NOMO-1 treated with dmso at 0.1 percent for 144 hours (cell line): Measurements from ENCODE around the gene TM9SF3.

Experiments used
- DNase-seq: peaks from one replicate; lab custom pipeline; 2025; ENCODE audit not compliant: unreplicated experiment; lab: John Stamatoyannopoulos, UW

Gene TM9SF3

DNA sequence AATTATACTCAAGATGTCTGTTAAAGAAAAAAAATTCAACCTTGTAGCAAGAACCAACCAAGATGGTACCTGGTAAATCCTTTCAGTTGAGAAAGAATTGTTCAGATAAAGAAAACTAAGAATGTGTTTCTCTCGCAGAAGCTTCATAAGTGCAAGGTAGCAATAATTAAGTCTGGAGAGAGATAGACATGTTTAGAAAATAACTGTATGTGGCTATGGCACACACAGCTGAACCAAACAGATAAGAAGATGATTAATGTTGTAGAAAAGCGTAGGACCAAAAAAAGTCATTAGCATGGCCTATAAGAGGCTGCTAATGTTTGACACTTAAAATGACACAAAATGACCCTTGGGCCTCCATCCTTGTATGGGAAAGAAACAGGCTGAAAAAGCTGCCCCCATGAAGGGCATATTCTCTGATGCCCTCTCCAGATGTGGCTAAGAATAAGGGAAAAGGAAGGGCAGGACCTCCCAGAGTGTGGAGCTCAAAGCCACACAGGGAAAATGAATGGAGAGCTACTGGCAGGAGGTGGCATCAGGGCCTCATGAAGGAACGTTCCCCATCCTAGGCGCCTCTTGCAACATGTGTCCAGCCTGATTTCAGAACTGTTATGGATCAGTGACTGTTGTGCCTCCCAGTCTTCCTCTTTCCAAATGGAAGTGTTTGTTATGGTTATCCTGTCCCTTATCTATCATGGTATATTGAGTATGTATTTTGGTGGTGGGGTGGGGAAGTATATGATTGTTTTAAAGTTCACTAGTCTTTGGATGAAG, 103.8 kb downstream of the TM9SF3 start:
- no peak for DNase-seq

DNA sequence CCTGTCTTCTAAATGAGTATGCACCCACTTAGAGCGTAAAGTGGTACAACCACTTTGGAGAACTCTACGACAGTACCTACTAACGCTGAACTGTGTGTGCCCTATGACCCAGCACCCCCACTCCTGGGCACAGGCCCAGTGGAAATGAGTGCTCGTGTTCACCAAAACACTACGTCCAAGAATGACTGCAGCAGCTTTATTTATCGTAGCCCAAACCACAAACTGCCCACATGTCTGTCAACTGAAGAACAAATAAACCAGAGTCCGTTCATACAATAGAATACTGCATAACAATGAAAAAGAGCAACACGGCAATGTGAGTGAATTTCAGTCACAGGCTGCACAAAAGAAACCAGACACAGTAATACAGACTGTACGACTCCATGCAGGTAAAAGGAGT, 108.5 kb downstream of the TM9SF3 start:
- DNase-seq = no peak

DNA sequence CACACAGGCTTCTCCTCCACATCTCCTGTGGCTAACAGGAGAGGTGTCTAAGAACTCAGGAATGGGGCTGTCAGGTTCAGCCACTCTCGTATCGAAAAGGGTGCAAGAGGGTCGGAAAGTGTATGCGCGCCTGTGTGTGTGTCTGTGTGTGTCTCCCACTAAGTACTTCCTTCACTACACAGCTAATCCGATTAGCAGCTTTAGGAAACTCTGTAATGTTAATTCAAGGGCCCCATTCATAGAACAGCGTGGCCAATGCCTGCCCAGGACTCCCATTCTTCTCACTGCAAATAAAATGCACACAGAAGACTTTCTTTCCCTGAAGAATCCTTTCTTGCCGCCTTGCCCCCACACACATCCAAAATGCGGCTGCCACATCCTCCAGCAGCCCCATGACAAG, 112.9 kb downstream of the TM9SF3 start:
- DNase-seq = no peak

- DNase-seq = no peak
These were observed 116.6 kb downstream of the TM9SF3 start for GRCh38 chr10:96470116-96470743.

GRCh38 chr10:96468845-96469244, 118.0 kb downstream of the TM9SF3 start:
- DNase-seq = no peak
